HG03175 (cell line): ENCODE results near the gene CNNM1.

ENCODE experiments used
- ATAC-seq: cut with Tn5 transposase; IDR thresholded peaks from one replicate; pipeline ENCODE4 v1.9.1; 2021; ENCODE audit warnings: mild to moderate bottlenecking, moderate library complexity; ENCODE audit not compliant: unreplicated experiment

The CNNM1 gene

DNA sequence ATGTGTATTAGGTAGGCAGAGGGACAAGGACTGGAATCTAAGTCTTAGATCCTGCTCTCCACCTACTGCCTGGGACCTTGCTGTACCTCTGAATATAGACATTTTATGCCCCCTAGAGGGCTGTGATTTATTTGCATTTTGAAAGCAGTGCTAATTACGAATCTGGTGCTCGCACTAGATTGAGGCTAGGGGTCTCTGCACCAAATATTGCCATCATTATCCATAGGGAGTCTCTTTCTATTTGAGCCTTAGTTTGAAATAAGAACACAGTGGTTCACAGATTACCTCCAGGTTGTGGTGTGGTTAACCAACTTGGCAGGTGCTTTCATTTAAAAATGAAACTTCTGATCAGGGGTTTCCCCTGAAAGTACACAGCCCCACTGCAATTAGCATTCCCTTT lies 41.8 kb downstream of the CNNM1 start:
- peak; percentile 80 for ATAC-seq

DNA sequence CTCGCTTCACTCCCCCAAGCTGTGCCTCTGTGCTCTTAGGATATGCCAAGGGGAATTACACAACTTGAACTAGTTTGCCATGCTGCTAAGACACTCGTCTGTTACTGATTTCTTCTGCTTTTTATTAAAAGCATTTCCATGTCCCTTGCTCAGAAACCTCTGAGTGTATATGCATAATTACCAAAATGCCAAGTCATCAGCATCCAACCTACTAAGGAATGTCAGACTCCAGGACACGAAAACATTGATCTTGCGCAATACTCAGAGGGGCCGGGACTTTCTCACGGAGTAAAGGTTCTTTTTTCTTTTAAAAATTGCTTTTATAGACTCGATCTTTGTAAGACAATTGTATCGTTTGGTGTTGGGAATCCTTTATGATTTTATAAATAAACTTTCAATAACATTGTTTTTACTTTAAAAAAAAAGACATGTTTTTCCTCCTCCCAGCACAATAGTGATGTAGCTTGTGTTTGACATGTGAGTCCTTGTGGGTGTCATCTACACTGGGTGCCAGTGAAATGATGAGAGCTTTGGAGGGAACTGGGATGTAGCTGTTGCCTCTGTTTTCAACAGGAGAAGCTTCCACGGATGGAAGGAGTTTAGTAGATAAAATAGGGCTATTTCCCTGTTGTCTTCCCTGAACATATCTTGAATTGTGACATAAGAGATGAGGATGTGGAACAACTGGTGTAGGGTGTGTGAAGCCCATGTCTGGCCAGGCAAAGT lies 43.6 kb downstream of the CNNM1 start:
- ATAC-seq, result no peak

DNA sequence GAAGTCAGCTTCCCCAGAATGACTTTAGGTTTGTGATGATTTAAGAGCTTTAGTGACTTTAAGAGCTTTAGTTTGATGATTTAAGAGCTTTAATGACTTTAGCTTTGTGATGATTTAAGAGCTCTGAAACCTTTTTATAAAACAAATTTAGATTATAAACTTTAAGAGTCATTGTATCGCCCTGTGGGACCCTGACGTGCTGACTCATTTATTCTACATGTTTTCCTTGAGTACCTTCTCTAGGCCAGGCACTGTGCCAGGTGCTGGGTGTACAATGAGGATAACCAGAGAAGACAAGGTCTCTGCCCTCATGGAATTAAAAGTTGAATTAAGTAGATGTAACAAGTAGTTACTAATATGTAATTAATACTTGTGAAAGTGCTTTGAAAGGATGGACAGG lies 45.4 kb downstream of the CNNM1 start:
- no peak for ATAC-seq

DNA sequence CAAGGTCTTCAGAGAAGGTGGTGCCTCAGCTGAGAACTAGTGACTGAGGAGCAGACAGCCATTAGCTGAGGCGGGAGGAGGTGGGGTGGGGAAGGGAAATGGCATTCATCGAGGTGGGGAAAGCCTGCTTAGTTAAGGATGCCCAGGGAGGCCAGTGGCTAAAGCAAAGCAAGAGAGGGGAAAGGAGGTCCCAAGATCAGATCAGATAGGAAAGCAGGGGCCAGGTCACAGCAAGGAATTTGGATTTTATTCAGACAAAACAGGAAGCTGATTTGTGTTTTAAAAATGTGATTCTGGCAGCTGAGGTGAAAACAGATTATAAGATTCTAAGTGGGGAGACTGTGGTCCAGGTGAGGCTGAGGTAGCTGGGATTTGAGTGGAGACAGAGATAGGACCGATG lies 45.8 kb downstream of the CNNM1 start:
- ATAC-seq, result no peak

DNA sequence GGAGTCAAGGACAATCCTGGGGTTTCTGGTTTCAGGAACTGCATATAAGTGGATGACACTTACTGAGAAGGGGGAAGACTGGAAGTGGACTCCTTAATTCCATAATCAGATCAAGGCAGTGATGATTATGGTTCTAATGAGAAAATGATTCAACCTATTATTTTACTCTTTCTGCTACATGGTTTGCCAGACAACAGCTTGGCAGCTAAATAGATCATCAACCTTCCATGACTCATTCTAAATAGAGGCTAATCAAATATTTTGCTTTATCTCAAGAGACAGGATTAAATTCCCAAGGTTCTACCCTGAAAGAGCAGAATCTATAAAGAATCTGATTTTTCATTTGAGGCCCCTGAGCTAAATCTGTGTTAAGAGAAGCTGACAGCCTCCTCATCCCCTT lies 46.3 kb downstream of the CNNM1 start:
- no peak for ATAC-seq

DNA sequence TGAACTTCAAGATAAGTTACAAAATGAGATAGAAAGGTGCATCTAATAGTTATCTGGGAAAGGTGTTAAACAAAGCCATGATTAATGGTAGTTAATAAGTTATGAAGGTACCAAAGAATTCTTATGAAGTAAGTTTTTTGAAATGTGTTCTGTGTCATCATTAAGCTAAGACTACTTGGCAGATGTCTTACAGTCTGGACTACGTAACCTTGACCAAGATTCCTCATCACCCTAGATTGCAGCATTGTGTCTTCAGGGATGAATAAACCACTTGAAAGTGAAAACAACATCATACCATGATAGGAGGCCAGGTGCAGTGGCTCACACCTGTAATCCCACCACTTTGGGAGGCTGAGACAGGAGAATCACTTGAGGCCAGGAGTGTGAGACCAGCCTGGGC lies 53.0 kb downstream of the CNNM1 start:
- no peak for ATAC-seq

DNA sequence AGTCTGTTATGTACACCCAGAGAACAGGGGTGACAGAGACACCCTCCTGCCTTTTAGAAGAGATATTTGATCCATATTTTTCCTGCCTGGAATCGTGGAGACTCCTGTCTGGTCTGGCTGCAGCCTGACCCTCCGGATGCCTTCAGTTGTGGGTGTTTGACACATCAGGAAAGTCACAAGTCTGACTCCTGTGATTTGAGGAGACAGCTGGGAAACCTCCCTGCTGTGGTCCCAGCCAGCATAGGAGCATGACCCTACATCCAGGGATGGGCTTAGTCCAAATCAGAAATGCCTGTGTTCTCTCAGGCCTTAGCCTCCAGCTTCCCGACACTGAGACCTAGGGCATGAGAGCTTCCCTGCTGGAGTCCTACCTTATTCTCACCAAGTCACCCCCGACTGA lies 57.9 kb downstream of the CNNM1 start:
- no peak for ATAC-seq

DNA sequence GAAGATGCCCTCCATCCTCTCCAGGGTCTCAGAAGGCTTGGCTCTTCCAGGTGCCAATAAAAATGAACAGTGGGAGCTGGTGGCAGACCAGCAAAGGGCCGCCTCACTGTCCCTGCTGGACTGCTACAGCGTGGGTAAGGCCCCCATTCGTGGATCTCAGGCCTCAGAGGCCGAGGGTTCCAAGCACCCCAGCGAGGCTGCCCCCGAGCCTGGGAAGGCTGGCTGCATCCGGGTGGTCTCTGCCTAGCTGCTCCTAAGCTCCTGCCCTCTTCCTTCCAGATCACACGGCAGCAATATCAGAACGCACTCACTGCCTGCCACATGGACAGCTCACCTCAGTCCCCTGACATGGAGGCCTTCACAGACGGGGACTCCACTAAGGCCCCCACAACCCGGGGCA lies 58.4 kb downstream of the CNNM1 start:
- no peak for ATAC-seq

DNA sequence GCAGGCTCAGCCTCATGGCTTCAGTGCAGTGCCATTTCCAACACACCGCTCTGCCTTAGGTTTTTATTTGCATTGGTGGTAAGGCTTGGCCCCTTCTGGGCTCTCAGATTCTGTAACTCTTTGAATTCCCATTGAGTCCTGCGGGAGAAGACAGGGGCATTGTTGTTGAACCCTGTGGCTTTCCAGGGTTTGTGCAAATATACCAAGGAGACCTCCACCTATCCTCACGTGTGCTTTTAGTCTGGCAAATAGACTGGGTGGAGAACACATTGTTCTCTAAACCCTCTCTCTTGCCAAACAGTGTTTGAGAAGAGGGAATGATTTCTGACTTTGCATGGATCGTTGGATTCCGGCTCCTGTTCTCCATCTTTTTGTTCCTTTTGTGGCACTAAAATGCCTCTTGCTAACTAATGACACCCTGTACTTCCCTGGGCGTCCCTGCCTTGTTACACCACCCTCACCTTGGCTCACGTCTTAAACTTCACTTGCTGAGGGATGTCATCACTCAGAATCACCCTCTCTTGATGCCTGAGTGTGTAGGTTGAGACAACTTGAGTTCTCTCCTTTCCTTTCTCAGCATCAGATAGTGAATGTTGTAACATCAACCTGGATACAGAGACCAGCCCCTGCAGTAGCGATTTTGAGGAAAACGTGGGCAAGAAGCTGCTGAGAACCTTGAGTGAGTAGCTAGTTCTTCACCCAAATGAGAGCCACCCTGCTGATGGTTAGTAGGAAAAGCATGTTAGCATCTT lies 60.7 kb downstream of the CNNM1 start:
- no peak for ATAC-seq

DNA sequence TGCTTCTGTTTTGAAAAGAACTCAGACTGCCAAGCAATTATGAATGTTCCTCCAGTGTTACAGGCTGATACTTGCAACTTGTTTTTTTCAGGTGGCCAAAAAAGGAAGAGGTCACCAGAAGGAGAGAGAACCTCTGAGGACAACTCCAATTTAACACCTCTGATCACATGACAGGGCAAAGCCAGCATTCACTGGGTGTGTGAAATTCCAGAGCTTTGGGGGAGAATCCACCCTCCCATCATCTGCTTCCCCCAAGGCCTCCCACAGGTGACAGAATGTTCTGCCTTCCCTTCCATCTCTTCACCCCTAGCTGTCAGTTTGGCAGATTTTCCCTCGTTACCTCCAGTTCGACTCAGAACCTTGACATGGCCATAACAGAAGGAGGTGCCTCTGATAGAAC lies 62.2 kb downstream of the CNNM1 start:
- ATAC-seq, result no peak

DNA sequence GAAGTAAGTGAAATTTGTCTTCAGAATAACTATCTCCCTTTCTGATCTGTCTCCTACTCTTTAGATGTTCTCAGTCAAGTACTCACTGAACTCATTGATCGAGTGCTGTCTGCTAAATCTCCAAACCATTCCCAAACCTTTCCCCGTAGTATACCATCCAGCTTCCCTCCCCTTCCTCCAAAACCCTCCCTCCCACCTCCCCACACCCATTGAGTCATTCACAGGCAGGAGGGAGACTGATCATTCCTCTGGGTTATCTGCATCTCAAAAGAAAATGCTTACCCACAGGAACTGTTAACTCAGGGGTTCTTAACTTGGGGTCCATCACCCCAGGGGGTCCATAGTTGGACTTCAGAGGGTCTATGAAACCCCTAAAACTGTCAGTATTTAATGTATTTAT lies 63.9 kb downstream of the CNNM1 start:
- ATAC-seq, result no peak

DNA sequence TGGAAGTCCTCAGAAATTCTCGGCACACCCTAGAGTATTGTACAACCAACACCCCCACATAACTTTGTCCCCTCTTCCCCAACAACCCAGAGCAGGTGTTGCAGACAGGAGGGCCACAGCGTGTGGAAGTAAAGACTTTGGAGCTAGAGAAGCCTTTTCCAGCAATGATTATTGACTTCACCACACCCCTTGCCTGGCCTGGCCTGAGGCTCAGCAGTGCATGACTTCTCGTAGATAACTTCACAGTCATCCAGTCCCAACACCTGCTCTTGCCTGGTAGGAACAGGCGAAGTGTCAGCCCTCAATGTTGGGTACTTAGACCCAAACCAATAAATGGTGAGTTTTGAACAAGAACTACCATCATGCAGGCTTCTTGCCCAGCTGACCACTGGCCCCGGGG lies 64.5 kb downstream of the CNNM1 start:
- no peak for ATAC-seq

DNA sequence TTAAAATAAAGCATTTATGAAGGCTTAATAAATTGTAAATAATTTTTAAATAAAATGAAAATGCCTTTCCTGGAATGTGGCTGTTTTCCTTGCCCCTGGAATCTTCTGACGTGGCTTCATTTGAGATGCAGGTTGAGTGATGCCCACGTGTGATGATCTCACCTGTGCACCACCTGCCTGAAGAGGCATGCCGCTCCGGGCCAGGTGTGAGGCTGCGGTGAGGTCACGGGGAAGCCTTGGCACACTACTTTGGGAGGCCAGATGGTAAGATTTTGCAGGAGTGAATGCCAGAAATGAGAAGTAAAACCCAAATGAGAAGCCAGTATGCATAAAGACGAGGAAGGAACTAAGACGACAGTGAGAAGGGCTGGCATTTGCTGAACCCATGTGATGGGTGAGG lies 65.1 kb downstream of the CNNM1 start:
- ATAC-seq, result no peak

DNA sequence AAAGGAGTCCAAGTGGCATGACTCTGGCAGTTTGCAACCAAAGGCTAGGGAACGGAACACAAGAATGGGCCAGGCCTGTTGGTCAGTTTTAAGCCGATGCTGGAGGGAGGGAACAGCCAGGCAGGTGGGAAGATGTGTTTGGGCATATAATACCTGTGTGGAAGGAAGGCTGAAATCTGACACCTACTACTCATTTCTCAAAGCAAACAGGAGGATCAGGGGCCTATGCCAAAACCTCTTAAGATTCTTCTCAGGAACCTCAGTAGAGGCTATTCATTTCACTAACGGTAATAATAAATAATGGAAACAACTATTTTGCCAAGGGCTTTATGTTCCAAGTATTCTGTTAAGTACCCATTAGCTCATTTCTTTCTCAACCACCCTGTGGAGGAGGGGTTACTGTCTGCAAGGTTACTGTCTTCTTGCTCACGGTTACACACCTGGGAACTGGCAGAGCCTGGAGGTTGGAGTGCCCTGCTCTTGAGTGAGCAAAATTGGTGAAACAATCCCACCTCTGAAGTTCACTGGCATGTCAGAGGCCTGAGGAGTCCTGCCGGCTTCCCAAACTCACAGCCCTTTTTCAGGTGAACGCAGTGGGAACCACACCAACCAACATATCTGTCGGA lies 65.7 kb downstream of the CNNM1 start:
- no peak for ATAC-seq

DNA sequence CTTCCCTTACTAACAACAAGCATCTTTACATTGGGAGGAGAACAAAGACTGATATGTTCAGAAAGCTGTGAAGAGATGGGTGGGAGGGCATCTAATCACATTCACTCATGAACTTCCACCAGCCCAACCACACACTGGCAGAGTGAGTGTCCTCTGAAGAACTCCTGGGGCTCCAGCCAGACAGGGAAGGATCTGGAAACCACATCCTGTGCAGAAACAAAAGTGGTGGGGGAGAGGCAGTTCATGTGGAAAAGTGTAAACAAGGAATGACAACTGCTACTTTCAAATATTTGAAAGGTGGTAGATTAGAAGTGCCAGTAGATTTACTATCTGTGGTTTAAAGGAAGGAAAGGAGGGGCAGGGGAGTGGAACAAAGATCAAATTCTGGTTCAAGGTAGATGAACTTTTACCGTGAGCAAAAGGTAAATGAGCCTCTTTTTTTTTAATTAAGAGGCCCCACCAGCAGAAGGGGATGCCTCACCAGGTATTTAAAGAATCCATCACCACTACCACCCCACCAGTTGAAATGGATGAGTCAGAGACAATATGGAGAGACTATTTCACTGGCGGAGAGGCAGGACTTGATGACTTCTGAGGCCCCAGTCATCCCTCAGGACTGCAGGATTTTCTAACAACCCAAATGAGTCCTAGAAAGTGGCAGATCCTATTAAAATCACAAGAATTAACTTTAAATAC lies 66.7 kb downstream of the CNNM1 start:
- ATAC-seq, result no peak

DNA sequence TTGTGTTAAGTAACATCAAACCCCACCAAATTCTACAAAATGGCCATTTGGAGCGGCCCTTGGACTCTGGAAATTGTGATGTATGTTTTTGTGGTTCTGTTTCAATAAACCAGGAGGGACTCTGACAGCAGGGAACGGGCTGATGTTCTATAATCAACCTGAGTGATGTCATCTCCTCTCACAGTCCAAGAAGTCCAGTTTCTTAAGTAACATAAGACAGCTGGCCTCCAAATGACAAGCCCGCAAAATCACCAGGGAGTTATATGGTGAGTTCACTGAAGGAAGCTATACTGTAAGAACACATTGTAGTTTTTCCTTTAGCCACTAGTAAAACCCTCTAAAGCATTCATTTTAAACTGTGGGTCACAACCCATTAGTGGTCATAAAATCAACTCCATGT lies 67.3 kb downstream of the CNNM1 start:
- no peak for ATAC-seq

DNA sequence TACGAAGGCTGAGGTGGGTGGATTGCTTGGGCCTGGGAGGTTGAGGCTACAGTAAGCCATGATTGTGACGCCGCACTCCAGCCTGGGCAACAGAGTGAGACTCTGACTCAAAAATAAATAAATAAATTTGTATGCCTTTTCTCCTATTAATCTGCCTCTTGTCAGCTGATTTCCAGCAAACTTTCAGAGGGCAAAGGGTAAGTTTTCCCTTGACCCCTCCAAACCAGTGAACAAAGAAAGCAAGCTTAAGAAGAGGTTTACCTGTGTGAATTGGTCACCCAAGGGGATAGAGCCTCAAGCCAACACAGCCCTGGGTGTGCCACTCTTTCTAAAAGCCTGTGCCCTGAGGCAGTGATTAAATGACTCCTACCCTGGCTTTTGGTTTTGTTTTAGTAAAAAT lies 70.5 kb downstream of the CNNM1 start:
- ATAC-seq, result no peak

DNA sequence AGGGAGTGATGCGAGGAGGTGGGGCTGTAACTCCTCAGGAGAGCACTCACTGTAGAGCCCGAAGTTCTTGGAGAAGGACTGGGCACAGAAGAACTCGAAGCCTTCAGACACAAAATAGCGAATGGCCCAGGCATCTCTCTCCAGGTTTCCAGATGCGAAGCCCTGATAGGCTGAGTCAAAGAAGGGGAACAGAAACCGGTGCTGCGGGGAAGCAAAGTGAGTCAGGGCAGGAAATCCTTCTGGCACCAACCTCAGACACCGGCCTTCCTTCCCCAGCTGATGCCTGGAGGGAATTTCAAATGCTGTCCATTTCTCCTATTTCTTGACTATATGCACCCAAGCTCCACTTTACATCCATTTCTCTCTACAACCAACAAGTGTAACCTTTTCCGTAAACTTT lies 74.5 kb downstream of the CNNM1 start:
- ATAC-seq, result no peak

DNA sequence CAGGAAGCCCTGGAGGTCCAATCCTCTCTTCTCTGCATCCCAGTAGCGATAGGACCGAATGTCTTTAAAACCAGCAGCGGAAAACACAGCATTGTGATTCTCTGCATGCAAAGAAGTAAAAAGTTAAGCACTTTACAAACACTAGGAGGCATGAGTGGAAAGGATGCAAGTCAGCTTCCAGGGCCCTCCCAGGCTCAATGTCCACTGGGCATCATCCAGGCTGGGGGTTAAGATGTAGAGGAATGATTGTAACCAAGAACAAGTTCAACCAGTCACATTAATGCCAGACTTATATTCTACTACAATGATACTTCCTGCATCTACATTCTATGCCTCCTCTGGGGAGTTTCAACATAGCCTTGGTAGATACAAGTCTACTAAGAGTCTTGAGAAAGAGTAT lies 77.0 kb downstream of the CNNM1 start:
- no peak for ATAC-seq

DNA sequence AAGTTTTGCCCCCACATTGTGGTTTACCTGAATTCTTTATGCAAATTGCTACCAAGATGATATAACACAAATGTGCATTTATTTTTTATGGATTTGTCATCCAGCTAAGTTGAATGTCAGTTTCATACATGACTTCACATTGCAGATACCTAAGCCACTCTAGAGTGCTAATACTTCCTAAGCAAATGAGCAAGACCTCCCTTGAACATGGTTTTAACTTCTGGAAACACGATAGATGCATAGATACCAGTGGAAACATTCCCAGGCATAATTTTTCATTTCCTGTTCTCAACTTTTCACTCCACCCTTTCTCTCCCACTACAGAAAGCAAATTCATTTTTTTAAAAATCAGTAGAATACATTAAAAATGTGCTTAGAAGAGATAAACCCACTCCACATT lies 81.0 kb downstream of the CNNM1 start:
- ATAC-seq, result no peak

DNA sequence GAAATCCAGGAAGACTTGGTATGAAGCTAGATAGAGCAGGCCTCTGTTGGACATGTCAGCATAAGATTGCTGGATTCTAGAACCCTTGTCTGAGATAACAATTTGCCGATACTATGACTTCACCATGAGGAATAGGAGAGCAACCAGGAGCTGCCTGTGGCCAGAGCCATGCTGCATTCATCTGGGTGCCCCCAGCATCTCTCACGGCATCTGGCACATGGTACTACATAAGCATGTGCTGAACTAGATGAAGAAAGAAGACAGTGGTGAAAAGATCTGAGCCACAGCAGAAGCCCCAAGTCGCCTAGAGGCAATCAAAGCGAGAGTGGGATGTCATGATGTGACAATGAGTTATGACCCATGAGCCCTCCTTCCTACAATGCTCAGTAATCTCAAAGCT lies 81.7 kb downstream of the CNNM1 start:
- ATAC-seq, result no peak

DNA sequence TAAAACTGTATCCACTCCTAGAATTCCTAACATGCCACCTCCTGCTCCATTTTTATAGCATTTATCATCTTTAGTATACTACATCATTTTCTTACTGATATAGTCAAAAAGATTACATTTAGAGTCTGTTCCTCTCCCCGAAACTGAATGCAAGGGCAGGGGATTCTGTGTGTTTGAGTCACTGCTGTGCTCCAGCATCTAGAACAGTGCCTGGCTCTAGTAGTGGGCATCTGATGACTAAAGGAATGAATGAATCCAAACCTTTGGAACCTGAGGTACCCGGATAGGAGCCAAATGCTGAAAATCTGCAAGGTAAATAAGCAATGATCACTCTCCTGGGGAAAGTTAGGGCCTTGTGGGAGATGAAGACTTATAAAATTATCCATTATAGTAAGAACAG lies 82.4 kb downstream of the CNNM1 start:
- no peak for ATAC-seq
